HL-60 (cell line): ENCODE results near the gene ZEB1.

Source experiments
- DNase-seq, 2 experiments: peaks; one replicate each; pipeline ENCODE4 v3.0.0-alpha.2; 2010 to 2020; ENCODE audit warnings: low read depth in 1 of 2, low spot score in 1 of 2
- H3K27ac ChIP-seq: fragments of 250-450 bp; sonication (Bioruptor Pico); replicated peaks from 2 replicates; pipeline ENCODE4 v1.5.1; 2020; ENCODE audit warnings: mild to moderate bottlenecking, moderate library complexity
- H3K27me3 ChIP-seq: fragments of 250-450 bp; sonication (Bioruptor Pico); 2 replicates; pipeline ENCODE4 v1.5.1; 2021; ENCODE audit warnings: mild to moderate bottlenecking, moderate library complexity; ENCODE audit not compliant: insufficient read depth, poor library complexity, severe bottlenecking
- H3K4me3 ChIP-seq: replicated peaks from 2 replicates; pipeline ENCODE4 v1.5.1; 2011; ENCODE audit warnings: mild to moderate bottlenecking, control low read depth, low read length; ENCODE audit not compliant: insufficient read depth
- GABPA ChIP-seq: IDR thresholded peaks from 2 replicates; pipeline ENCODE4 v1.6.1; 2012; ENCODE audit warnings: low read depth
- POLR2AphosphoS5 ChIP-seq: IDR thresholded peaks from 2 replicates; pipeline ENCODE4 v1.6.1; 2012; ENCODE audit warnings: low read depth
- SPI1 ChIP-seq: IDR thresholded peaks from 2 replicates; pipeline ENCODE4 v1.6.1; 2012; ENCODE audit warnings: low read depth, mild to moderate bottlenecking, borderline replicate concordance
- TF ChIP-seq, protein P1 (sequence below): IDR thresholded peaks from one replicate; pipeline ENCODE4 v1.5.1; 2011; ENCODE audit warnings: low read length, control low read depth, inconsistent platforms; ENCODE audit not compliant: insufficient read depth
- TF ChIP-seq, protein P2 (sequence below): IDR thresholded peaks from 2 replicates; pipeline ENCODE4 v1.6.1; 2012; ENCODE audit warnings: low read depth; ENCODE audit not compliant: insufficient replicate concordance

Gene ZEB1

GRCh38 chr10:31578181-31578852 lies 259.3 kb downstream of the ZEB1 start:
- Histone ChIP-seq H3K27ac (no peak overlapping the region), H3K4me3 (no peak overlapping the region), H3K27me3 (no peaks in the 10 kb centered on the region)
- DNase-seq, result no peak
- TF ChIP-seq POLR2AphosphoS5, result no peak
- no peak for TF ChIP-seq GABPA
- TF ChIP-seq, protein P1, sequence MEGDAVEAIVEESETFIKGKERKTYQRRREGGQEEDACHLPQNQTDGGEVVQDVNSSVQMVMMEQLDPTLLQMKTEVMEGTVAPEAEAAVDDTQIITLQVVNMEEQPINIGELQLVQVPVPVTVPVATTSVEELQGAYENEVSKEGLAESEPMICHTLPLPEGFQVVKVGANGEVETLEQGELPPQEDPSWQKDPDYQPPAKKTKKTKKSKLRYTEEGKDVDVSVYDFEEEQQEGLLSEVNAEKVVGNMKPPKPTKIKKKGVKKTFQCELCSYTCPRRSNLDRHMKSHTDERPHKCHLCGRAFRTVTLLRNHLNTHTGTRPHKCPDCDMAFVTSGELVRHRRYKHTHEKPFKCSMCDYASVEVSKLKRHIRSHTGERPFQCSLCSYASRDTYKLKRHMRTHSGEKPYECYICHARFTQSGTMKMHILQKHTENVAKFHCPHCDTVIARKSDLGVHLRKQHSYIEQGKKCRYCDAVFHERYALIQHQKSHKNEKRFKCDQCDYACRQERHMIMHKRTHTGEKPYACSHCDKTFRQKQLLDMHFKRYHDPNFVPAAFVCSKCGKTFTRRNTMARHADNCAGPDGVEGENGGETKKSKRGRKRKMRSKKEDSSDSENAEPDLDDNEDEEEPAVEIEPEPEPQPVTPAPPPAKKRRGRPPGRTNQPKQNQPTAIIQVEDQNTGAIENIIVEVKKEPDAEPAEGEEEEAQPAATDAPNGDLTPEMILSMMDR, result no peak
- TF ChIP-seq SPI1, result no peak
- TF ChIP-seq, protein P2, sequence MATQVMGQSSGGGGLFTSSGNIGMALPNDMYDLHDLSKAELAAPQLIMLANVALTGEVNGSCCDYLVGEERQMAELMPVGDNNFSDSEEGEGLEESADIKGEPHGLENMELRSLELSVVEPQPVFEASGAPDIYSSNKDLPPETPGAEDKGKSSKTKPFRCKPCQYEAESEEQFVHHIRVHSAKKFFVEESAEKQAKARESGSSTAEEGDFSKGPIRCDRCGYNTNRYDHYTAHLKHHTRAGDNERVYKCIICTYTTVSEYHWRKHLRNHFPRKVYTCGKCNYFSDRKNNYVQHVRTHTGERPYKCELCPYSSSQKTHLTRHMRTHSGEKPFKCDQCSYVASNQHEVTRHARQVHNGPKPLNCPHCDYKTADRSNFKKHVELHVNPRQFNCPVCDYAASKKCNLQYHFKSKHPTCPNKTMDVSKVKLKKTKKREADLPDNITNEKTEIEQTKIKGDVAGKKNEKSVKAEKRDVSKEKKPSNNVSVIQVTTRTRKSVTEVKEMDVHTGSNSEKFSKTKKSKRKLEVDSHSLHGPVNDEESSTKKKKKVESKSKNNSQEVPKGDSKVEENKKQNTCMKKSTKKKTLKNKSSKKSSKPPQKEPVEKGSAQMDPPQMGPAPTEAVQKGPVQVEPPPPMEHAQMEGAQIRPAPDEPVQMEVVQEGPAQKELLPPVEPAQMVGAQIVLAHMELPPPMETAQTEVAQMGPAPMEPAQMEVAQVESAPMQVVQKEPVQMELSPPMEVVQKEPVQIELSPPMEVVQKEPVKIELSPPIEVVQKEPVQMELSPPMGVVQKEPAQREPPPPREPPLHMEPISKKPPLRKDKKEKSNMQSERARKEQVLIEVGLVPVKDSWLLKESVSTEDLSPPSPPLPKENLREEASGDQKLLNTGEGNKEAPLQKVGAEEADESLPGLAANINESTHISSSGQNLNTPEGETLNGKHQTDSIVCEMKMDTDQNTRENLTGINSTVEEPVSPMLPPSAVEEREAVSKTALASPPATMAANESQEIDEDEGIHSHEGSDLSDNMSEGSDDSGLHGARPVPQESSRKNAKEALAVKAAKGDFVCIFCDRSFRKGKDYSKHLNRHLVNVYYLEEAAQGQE, result no peak

GRCh38 chr10:31578951-31579350 lies 259.9 kb downstream of the ZEB1 start:
- TF ChIP-seq POLR2AphosphoS5 (no peak), SPI1 (no peak), GABPA (no peak)
- TF ChIP-seq, protein P2, result no peak
- TF ChIP-seq, protein P1, result no peak
- no peak for DNase-seq
- Histone ChIP-seq H3K4me3 (no peak overlapping the region), H3K27ac (no peak overlapping the region), H3K27me3 (no peaks in the 10 kb centered on the region)
